ENCODE results near the gene GRAMD2A.

Gene GRAMD2A

GRCh38 chr15:72237029-72237852, 39.7 kb upstream of the GRAMD2A start (continued):
- TF ChIP-seq ZNF501 (tag by site-specific recombination; IDR thresholded peaks at IDR 0.05) (0 out of 2 replicates have a peak, but pooled peaks have one; percentile 9), TCF7L2 (IDR thresholded peaks at IDR 0.05; ENCODE audit: borderline replicate concordance, low read depth, low read length) (no peak), ZFP69B (tag by site-specific recombination; IDR thresholded peaks at IDR 0.05) (0 out of 2 replicates have a peak, but pooled peaks have one; percentile 28), KLF1 (tag by site-specific recombination; IDR thresholded peaks at IDR 0.05) (peak; percentile 68), ZNF398 (tag by site-specific recombination; IDR thresholded peaks at IDR 0.05) (peak; percentile 55), INSM2 (tag by site-specific recombination; IDR thresholded peaks at IDR 0.05) (no peak), PRDM1 (tag by site-specific recombination; IDR thresholded peaks at IDR 0.05) (peak; percentile 77), KLF17 (tag by site-specific recombination; IDR thresholded peaks at IDR 0.05) (peak; percentile 77), ZNF112 (tag by site-specific recombination; IDR thresholded peaks at IDR 0.05) (no peak), ZBTB11 (tag by site-specific recombination; conservative IDR thresholded peaks at IDR 0.05; ENCODE audit: low read depth) (no peak), ZNF76 (tag by site-specific recombination; IDR thresholded peaks at IDR 0.05; ENCODE audit: borderline replicate concordance, low read depth) (no peak), ZNF558 (tag by site-specific recombination; IDR thresholded peaks at IDR 0.05) (peak; percentile 43; the same call in 1 of the 2 replicates), ZNF211 (tag by site-specific recombination; IDR thresholded peaks at IDR 0.05; ENCODE audit: low read depth) (no peak), ZNF324 (tag by site-specific recombination; IDR thresholded peaks at IDR 0.05) (0 out of 2 replicates have a peak, but pooled peaks have one; percentile 37), ZFP3 (tag by site-specific recombination; IDR thresholded peaks at IDR 0.05; ENCODE audit: low read depth) (no peak), ZNF600 (tag by site-specific recombination; IDR thresholded peaks at IDR 0.05) (peak; percentile 94), OVOL3 (tag by site-specific recombination; IDR thresholded peaks at IDR 0.05) (no peak), ZNF280D (tag by site-specific recombination; IDR thresholded peaks at IDR 0.05) (no peak), ZNF623 (tag by site-specific recombination; IDR thresholded peaks at IDR 0.05) (no peak), ZNF610 (tag by site-specific recombination; IDR thresholded peaks at IDR 0.05; ENCODE audit: borderline replicate concordance) (no peak), ZBTB49 (tag by site-specific recombination; IDR thresholded peaks at IDR 0.05; ENCODE audit: low read depth) (no peak), ZNF571 (tag by site-specific recombination; IDR thresholded peaks at IDR 0.05) (no peak), BCL11B (tag by site-specific recombination; IDR thresholded peaks at IDR 0.05; ENCODE audit: low read depth) (no peak), PBX3 (CRISPR knock-in tag; IDR thresholded peaks at IDR 0.05) (no peak)

Data from HEK293 (cell line).